ENCODE data around the gene TRIM9. TPM values are rescaled to one million over a fixed set of nuclear protein-coding genes. Genes with fewer than 3 reads are reported as not detected.

TRIM9 gene
- total and polyA plus RNA-seq, 2 experiments from 2014 or later = 4.4 to 6.2 TPM

- peaks cover 2% of the 10 kb centered on the region for H3K27me3 Mint-ChIP-seq (ENCODE audit: insufficient read depth, low read depth, poor library complexity)
- Histone ChIP-seq H3K27ac (ENCODE audit: low read depth) (no peak overlapping the region), H3K79me2 (replicated peaks; ENCODE audit: insufficient read depth) (no peaks in the 10 kb centered on the region), H4K20me1 (replicated peaks; ENCODE audit: insufficient read depth) (no peaks in the 10 kb centered on the region), H3K9me2 (ENCODE audit: insufficient read depth) (no peaks in the 10 kb centered on the region), H3K4me3 (no peak overlapping the region), H3K4me1 (ENCODE audit: insufficient read depth) (no peaks in the 10 kb centered on the region), H3K36me3 (ENCODE audit: insufficient read depth) (no peaks in the 10 kb centered on the region), H2AFZ (no peak overlapping the region), H3K4me2 (no peak overlapping the region), H3F3A (replicated peaks; ENCODE audit: low read depth) (no peaks in the 10 kb centered on the region), H3K27me3 (ENCODE audit: insufficient read depth) (no peaks in the 10 kb centered on the region)
- H3K9me3 Mint-ChIP-seq = no peaks in the 10 kb centered on the region
- H3K36me3 Mint-ChIP-seq (ENCODE audit: low read depth) = no peaks in the 10 kb centered on the region
- H3K27ac Mint-ChIP-seq = no peak overlapping the region
- ATAC-seq = no peak
- peaks cover 10% of the 10 kb centered on the region for H3K4me1 Mint-ChIP-seq
- no peak for DNase-seq (ENCODE audit: low spot score)
- no peak overlapping the region for H3K4me3 Mint-ChIP-seq
- TF ChIP-seq ZNF331 (CRISPR knock-in tag; IDR thresholded peaks at IDR 0.05; ENCODE audit: low read depth) (no peak), CTCF (conservative IDR thresholded peaks at IDR 0.05; ENCODE audit: low read depth in 2 of 2) (no peak), NANOG (IDR thresholded peaks at IDR 0.05; ENCODE audit: borderline replicate concordance) (no peak), ZNF462 (CRISPR knock-in tag; IDR thresholded peaks at IDR 0.05) (no peak), STAT1 (IDR thresholded peaks at IDR 0.05; ENCODE audit: unreplicated experiment) (no peak), EZH2 (IDR thresholded peaks at IDR 0.05; ENCODE audit: low read depth, unreplicated experiment) (no peak), REST (IDR thresholded peaks at IDR 0.05; ENCODE audit: unreplicated experiment) (no peak)
Observed at GRCh38 chr14:51084507-51084906, 10.4 kb downstream of the TRIM9 start.
